ENCODE data around the gene HSD11B2.
A peak's percentile ranks its signal among the peaks of the same experiment; 100 is the strongest.

Gene HSD11B2

DNA sequence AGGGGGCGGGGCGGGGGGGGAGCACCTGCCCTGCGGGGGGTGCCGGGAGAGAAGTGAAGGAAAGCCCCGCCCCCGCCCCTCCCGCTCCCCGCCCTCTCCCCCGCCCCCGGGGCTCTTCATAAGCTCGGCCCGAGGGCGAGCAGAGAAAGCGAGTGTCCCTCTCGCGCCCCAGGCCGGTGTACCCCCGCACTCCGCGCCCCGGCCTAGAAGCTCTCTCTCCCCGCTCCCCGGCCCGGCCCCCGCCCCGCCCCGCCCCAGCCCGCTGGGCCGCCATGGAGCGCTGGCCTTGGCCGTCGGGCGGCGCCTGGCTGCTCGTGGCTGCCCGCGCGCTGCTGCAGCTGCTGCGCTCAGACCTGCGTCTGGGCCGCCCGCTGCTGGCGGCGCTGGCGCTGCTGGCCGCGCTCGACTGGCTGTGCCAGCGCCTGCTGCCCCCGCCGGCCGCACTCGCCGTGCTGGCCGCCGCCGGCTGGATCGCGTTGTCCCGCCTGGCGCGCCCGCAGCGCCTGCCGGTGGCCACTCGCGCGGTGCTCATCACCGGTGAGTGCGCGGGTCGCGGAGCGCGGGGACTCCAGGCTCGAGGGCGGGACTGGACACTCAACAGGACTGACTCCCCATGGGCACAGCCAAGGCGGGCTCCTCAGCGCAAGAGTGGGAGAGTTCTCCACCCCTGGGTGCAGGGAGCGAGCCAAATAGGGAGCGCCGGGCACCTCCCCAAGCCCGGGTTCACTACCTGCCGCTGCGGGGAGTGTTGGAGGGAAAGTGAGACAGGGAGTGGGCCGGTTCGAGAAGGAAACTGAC, at the start of gene HSD11B2:
HSD11B2 (plus strand) TSS at position 145 of the 798 bp plus-strand sequence; CDS start at position 273, 128 bp downstream.
- DNase-seq, result no peak

DNA sequence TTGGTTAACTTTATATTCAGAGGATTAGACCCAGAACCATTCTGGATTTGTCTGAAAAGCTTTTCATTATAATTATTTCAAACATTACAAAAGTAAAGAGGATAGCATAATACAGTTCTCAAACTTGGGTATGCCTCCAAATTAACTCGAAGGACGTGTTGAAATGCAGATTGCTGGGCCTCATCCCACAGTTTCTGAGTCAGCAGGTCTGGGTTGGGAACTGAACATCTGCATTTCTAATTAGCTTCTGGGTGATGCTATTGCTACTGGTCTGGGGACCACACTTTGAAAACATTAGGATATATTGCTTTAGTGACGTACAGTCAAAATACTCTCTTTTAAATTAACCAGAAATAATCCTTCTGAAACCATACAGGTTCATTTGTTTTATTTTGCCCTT, 47.6 kb upstream of the HSD11B2 start:
- no peak for DNase-seq

DNA sequence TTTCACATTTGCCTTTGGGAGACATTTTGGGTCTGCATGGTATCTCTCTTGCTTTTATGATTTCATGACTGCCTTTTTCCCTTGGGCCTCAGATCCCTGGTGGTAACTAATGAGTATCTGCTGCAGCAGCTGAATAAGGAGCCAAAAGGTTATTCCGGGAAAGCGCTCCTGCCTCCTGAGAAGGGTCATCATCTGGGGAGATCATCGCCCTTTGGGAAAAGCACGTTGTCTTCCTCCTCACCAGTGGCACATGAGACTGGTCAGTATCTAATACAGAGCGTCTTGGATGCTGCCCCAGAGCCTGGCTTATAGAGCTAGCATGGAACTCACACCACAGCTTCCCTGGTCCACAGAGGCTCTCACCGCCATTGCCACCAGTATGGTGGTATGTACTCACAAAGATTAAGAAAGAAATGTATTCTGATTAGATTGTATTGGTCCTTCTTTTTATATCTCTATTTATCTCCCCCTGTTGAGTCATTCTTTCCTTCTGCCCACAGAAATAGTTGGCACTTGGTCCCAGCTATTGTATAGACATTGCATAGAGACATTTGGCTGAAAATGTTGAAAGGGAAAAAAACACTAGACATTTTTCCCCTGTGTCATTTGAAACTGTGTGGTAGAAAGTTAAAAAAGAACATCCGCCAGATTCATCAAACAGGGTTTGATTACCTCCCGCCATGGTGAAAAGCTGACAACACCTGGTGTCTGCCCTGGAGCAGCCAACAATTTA, 46.0 kb upstream of the HSD11B2 start:
- no peak for DNase-seq

GRCh38 chr16:67386861-67387455, 44.0 kb upstream of the HSD11B2 start:
- no peak for DNase-seq

DNA sequence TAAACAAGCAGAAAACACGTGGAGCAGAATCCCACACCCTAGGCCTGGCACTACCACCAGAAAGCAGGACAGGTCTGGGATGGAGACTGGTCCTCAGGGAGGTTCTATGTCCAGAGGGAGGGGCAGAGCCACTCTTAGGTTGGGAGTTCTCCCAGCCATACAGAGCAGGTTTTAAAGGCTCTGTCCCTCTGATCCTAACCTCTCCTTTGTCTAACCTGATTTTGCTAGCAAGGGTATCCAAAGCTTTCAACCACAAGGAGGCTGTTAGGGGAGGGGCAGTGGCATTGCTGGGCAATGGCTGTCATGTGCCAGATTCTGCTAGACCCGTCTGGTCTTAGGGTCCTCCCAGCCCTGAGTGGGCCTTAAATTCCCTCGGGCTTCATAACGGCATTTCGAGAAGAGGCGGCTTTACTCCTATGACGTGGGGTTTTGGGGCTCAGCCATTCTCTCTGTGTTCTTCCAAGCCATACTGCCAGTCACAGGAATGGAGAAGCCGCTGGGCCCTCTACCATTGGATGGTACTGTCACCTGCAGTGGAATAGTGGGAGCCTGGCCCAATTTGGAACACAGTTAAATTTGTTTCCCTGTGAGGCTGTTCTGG, 43.3 kb upstream of the HSD11B2 start:
- no peak for DNase-seq

GRCh38 chr16:67388191-67388590, 42.7 kb upstream of the HSD11B2 start:
- no peak for DNase-seq

DNA sequence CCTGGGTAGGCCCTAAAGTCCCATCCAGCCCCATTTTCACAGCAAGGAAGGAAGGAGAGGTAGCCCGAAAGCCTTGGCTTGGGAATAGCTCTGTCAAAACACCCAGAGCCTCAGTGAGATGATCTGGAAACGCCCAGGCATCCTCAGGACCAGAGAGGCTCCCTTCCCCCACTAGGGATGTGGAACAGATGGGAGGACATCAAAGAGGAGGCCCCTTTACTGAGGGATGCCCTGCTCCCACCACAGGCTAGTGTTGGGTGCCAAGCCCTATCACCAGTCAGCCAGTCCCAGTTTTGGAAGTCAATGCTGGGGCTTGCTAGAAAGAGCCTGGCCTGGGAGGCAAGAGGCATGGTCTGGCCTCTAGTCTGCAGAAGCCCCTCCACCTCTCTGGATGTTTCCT, 42.3 kb upstream of the HSD11B2 start:
- no peak for DNase-seq

GRCh38 chr16:67389911-67390815, 40.8 kb upstream of the HSD11B2 start:
- DNase-seq, result no peak

- DNase-seq, result no peak
Observed at GRCh38 chr16:67390816-67391423, 40.0 kb upstream of the HSD11B2 start.

DNA sequence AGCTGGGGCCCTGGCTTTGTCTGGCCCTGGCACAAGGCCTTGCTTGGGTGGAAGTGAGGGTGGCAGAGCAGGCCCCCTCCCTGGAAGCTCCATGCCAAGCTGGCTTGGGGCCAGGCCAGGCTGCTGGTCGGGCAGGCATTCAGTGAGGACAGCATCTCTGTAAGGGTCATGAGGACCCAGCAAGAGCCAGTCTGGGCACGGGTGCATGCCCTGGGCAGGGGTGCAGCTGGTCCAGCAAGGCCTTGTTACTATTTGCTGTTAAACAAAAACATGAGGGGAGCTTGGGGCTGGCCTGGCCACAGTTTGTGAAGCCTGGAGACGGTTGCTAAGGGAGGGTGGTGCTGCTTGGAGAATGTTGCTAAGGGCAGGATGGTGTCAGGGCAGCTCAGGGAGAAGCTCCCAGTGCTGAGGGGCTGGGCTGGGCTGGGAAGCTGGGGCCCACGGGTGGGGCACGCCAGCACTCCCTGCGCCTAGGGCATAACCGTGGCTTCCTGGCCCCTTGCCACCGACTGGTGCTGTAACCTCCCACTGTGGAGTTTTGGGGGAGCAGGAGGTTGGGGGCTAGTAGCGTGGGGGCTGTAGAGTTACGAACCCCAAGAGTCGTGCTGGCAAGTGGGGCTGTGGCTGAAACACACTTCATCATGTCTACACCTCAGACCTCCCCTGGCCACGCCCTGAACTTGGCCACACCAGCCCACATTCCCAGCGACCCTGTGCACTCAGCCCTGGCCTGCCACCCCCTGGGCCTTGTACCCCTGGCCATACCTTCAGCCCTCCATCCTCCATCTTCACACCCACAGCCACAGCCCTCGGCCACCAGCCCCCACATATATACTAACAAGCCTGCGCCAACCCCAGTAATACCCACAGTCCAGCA, 39.3 kb upstream of the HSD11B2 start:
- no peak for DNase-seq

- DNase-seq, result no peak
Observed at GRCh38 chr16:67392301-67393059, 38.4 kb upstream of the HSD11B2 start.

GRCh38 chr16:67393111-67393787, 37.7 kb upstream of the HSD11B2 start, which contains the start of gene TPPP3:
TPPP3 (minus strand) TSS chr16:67393498; CDS start chr16:67391111, 2,387 bp downstream.
- DNase-seq, result peak; percentile 29

- no peak for DNase-seq
Observed at GRCh38 chr16:67393788-67394154, 37.1 kb upstream of the HSD11B2 start.

DNA sequence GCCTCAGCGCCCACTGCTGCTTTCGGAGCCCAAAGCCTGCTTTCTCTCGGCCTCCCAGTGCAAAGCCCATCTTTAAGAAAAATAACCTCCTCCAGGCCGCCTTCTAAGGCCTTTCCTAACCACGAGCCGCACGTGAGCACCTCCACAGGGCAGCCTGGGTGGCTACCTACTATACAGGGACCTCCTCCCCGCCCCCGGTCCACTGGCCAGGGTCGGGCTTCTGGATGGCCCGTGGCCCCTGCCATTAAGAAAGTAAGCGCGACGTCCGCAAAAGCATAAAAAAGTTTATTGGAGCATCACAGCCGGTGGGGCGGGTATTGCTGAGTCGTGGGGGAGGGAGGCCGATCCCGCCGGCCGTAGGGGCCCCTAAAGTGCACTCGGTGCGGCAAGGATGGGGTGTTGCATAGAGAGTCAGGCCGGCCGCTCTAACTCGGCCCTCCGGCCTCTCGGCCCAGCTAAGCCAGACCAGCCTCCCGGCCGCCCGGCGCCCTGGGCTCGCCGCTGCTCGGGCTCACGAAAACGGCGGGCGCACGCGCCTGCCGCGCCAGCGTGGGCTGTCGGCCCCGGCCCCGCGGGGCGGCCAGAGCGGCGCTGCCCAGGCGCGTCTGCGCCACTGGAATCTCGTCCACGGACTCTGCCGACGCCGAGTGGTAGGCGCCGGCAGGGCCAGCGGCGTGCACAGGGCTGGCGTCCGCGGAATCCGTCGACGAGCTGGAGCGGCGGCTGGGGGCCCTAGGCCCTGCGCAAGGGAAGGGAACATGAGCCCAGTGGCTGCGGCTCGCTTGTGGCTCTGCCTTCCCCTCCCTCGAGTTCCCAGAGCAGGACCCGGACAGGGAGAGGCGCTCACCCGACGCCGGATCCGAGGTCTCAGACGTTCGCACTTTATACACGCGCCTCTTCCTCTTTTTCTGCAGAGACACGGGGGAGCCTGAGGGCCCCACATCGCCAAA, 36.5 kb upstream of the HSD11B2 start:
- DNase-seq, result no peak

GRCh38 chr16:67395105-67395457, 35.8 kb upstream of the HSD11B2 start:
- DNase-seq, result no peak

GRCh38 chr16:67395458-67396158, 35.3 kb upstream of the HSD11B2 start:
- DNase-seq, result peak; percentile 51
